Endodermal cell (in vitro differentiated cells): ENCODE data around the gene KCNIP3. TPM values are rescaled to one million over a fixed set of nuclear protein-coding genes. Genes with fewer than 3 reads are reported as not detected.

Experiments
- DNase-seq: peaks from one replicate; pipeline ENCODE4 v3.0.0-alpha.2; 2017
- H3K27ac ChIP-seq: 2 replicates; pipeline ENCODE4 v1.5.1; 2013; ENCODE audit warnings: mild to moderate bottlenecking, low read depth, low read length, moderate library complexity
- H3K27me3 ChIP-seq: 2 replicates; pipeline ENCODE4 v1.6.1; 2013; ENCODE audit warnings: mild to moderate bottlenecking, low read length, moderate library complexity; ENCODE audit not compliant: insufficient read depth, control insufficient read depth, poor library complexity, severe bottlenecking
- H3K36me3 ChIP-seq: 2 replicates; pipeline ENCODE4 v1.7.0; 2013; ENCODE audit warnings: mild to moderate bottlenecking, low read length, moderate library complexity; ENCODE audit not compliant: control insufficient read depth, insufficient read depth
- H3K4me1 ChIP-seq: one replicate; pipeline ENCODE4 v1.7.0; 2013; ENCODE audit warnings: low read length; ENCODE audit not compliant: control insufficient read depth, insufficient read depth
- H3K4me3 ChIP-seq: 2 replicates; pipeline ENCODE4 v1.5.1; 2013; ENCODE audit warnings: mild to moderate bottlenecking, low read length, moderate library complexity
- H3K9ac ChIP-seq: 2 replicates; pipeline ENCODE4 v1.6.1; 2013; ENCODE audit warnings: mild to moderate bottlenecking, low read length, moderate library complexity; ENCODE audit not compliant: poor library complexity, severe bottlenecking; ENCODE audit errors: extremely low read depth
- H3K9me3 ChIP-seq: 2 replicates; pipeline ENCODE4 v1.6.1; 2013; ENCODE audit warnings: mild to moderate bottlenecking, low read length, moderate library complexity; ENCODE audit not compliant: control insufficient read depth
- H3K27ac Mint-ChIP-seq: 2 replicates; pipeline ENCODE4 v1.8.0; 2020; ENCODE audit warnings: mixed read lengths
- H3K27me3 Mint-ChIP-seq: 2 replicates; pipeline ENCODE4 v1.8.0; 2021; ENCODE audit warnings: mild to moderate bottlenecking, mixed read lengths; ENCODE audit not compliant: insufficient read depth
- H3K36me3 Mint-ChIP-seq: 2 replicates; pipeline ENCODE4 v1.8.0; 2020; ENCODE audit warnings: low read depth, mixed read lengths
- H3K4me1 Mint-ChIP-seq: 2 replicates; pipeline ENCODE4 v1.8.0; 2020; ENCODE audit warnings: mixed read lengths
- H3K4me3 Mint-ChIP-seq: 2 replicates; pipeline ENCODE4 v1.8.0; 2020; ENCODE audit warnings: mild to moderate bottlenecking, moderate library complexity, mixed read lengths
- H3K9me3 Mint-ChIP-seq: 2 replicates; pipeline ENCODE4 v1.8.0; 2020; ENCODE audit warnings: mild to moderate bottlenecking, mixed read lengths
- CTCF ChIP-seq: fragments of 200-600 bp; sonication (generic); conservative IDR thresholded peaks from 2 replicates; pipeline ENCODE4 v1.5.0; 2021; ENCODE audit warnings: antibody characterized with exemption, mild to moderate bottlenecking
- WGBS, 2 experiments: methylation state at CpG; one replicate each; pipeline versions ENCODE4 v1.1.5 to v1.1.7; 2013; ENCODE audit warnings: missing lambda C conversion rate in 2 of 2, mixed read lengths in 1 of 2; ENCODE audit not compliant: insufficient coverage in 1 of 2, insufficient read length in 1 of 2; 5-methylcytosine and 5-hydroxymethylcytosine counted together
- total RNA-seq, 2 donors: library from RNA; stranded (reverse); fragmentation: NEBNext Ultra II Directional in 1 of 2; extraction: Animal tissue kit (Norgen Biotek cat#: 25700) in 1 of 2; gene quantifications; 2 replicates in 1 of 2; 3 replicates in 1 of 2; pipeline ENCODE4 v1.2.1, GENCODE V29; 2021

Gene KCNIP3
- total RNA-seq, 2 donors from 2014 or later = 0.26 to 1.3 TPM

GRCh38 chr2:95353055-95353575, 56.0 kb downstream of the KCNIP3 start:
- Mint-ChIP-seq H3K4me3 (no peak overlapping the region), H3K4me1 (no peaks in the 10 kb centered on the region), H3K27ac (no peak overlapping the region), H3K36me3 (no peaks in the 10 kb centered on the region), H3K27me3 (peaks cover 35% of the 10 kb centered on the region), H3K9me3 (peaks cover 6% of the 10 kb centered on the region)
- no peak for DNase-seq
- Histone ChIP-seq H3K4me1 (no peaks in the 10 kb centered on the region), H3K36me3 (no peaks in the 10 kb centered on the region), H3K4me3 (no peak overlapping the region), H3K9me3 (no peaks in the 10 kb centered on the region), H3K27me3 (peaks cover 16% of the 10 kb centered on the region), H3K27ac (no peak overlapping the region), H3K9ac (no peak overlapping the region)
- TF ChIP-seq CTCF = no peak
- WGBS, 2 experiments = 89% methylated on average over 10 of the region's 10 CpGs; no CpG with 5 or more reads in 1 of the 2 experiments

DNA sequence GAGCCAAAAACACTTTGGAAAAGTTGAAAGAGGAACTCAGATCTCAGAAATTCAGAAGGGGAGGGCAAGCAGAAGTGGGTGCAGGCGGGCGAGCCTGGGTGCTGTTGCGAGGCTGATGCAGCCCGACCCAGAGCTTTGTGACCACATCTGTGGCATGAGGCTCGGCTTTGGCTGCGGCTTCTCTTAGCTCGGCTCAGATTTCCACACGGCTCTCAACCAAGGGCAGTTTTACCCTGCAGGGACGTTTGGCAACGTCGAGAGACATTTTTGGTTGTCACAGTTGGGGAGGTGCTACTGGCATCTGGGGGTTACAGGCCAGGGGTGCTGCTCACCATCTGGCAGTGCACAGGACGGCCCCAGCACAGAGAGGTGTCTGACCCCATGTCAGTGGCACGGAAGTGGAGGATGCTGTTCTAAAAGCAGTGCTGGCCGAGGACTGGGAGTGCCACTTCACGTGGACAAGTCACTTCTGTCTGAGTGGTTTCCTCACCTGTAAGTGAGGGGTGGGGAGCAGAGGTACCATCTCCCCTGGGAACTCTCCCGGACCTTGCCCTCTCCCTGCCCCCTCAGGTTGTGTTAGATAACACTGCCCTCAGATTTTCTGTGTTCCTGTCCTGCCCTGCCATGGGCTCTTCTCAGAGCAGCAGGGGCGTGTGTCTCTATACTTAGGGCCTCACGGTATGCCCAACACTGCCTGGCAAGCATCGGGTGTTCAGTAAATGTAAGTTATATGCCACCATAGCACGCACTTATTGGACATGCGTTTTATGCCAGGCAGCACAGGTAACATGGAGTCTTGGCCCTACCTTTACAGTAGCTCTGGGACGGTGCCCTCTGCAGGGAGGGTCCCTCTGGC, 56.7 kb downstream of the KCNIP3 start:
- no peak overlapping the region for H3K27ac Mint-ChIP-seq
- peaks cover 9% of the 10 kb centered on the region for H3K27me3 ChIP-seq
- no peak for TF ChIP-seq CTCF
- H3K9me3 Mint-ChIP-seq = peaks cover 6% of the 10 kb centered on the region
- 90 to 94% methylated on average over 9 to 22 of the region's 22 CpGs for WGBS, 2 experiments
- H3K36me3 ChIP-seq = no peaks in the 10 kb centered on the region
- no peaks in the 10 kb centered on the region for H3K9me3 ChIP-seq
- H3K27ac ChIP-seq = no peak overlapping the region
- no peak overlapping the region for H3K9ac ChIP-seq
- DNase-seq = peak; percentile 34
- H3K27me3 Mint-ChIP-seq = peaks cover 28% of the 10 kb centered on the region
- no peak overlapping the region for H3K4me3 Mint-ChIP-seq
- H3K4me1 Mint-ChIP-seq = no peaks in the 10 kb centered on the region
- no peak overlapping the region for H3K4me3 ChIP-seq
- H3K36me3 Mint-ChIP-seq = no peaks in the 10 kb centered on the region
- H3K4me1 ChIP-seq = no peaks in the 10 kb centered on the region

DNA sequence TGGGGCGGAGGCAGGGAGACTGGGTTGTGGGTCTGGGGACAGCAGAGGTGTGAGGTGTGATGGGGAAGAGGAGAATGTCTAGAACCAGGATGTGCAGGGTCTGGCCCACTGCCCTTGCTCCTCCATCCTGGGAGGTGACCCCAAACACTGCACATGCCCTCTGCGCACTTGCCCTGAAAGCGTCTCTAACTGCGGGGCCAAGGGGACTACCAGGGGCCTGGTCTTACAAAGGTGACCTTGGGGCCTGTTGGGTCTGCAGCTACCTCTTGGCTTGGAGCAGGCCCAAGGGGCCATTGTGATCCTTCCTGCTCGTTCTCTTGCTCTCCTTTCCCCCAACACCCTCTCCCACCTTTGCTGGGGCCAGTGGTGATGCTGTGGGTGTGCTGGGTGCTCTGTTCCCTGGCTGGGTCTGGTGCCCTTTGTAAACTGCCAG, 57.3 kb downstream of the KCNIP3 start:
- no peak overlapping the region for H3K4me3 ChIP-seq
- WGBS, 2 experiments = 91 to 92% methylated on average over 3 to 5 of the region's 5 CpGs
- DNase-seq = peak; percentile 17
- no peaks in the 10 kb centered on the region for H3K9me3 ChIP-seq
- Mint-ChIP-seq H3K27me3 (peaks cover 22% of the 10 kb centered on the region), H3K27ac (no peak overlapping the region), H3K9me3 (peaks cover 6% of the 10 kb centered on the region), H3K36me3 (no peaks in the 10 kb centered on the region), H3K4me3 (no peak overlapping the region), H3K4me1 (no peaks in the 10 kb centered on the region)
- no peaks in the 10 kb centered on the region for H3K4me1 ChIP-seq
- H3K9ac ChIP-seq = no peak overlapping the region
- H3K27me3 ChIP-seq = peaks cover 2% of the 10 kb centered on the region
- no peak for TF ChIP-seq CTCF
- H3K36me3 ChIP-seq = no peaks in the 10 kb centered on the region
- H3K27ac ChIP-seq = no peak overlapping the region
